Effector memory CD8-positive, alpha-beta T cell (primary cell): ENCODE measurements around the gene IER5.

Source experiments
- ATAC-seq: fragments of 150-1000 bp; cut with Tn5 transposase; replicated peaks from 2 replicates; pipeline ENCODE4 v1.10.0; 2021; ENCODE audit warnings: mild to moderate bottlenecking, moderate library complexity
- DNase-seq, 3 experiments: peaks; one replicate each; pipeline ENCODE4 v3.0.0; 2021
- H3K27ac Mint-ChIP-seq, 2 donors: one replicate each; pipeline ENCODE4 v1.8.0; 2022; ENCODE audit warnings: mild to moderate bottlenecking in 2 of 2, mixed read lengths in 2 of 2, moderate library complexity in 2 of 2
- H3K27me3 Mint-ChIP-seq, 2 donors: one replicate each; pipeline ENCODE4 v1.8.0; 2022; ENCODE audit warnings: mixed read lengths in 2 of 2
- H3K36me3 Mint-ChIP-seq: one replicate; pipeline ENCODE4 v1.8.0; 2022; ENCODE audit warnings: mild to moderate bottlenecking, moderate library complexity, mixed read lengths; ENCODE audit not compliant: insufficient read depth
- H3K4me1 Mint-ChIP-seq, 2 donors: one replicate each; pipeline ENCODE4 v1.8.0; 2022; ENCODE audit warnings: low read depth in 2 of 2, mixed read lengths in 2 of 2
- H3K4me3 Mint-ChIP-seq, 2 donors: one replicate each; pipeline ENCODE4 v1.8.0; 2022; ENCODE audit warnings: mild to moderate bottlenecking in 2 of 2, mixed read lengths in 2 of 2, moderate library complexity in 2 of 2
- H3K9me3 Mint-ChIP-seq, 2 donors: one replicate each; pipeline ENCODE4 v1.8.0; 2022; ENCODE audit warnings: mixed read lengths in 2 of 2

IER5 gene

DNA sequence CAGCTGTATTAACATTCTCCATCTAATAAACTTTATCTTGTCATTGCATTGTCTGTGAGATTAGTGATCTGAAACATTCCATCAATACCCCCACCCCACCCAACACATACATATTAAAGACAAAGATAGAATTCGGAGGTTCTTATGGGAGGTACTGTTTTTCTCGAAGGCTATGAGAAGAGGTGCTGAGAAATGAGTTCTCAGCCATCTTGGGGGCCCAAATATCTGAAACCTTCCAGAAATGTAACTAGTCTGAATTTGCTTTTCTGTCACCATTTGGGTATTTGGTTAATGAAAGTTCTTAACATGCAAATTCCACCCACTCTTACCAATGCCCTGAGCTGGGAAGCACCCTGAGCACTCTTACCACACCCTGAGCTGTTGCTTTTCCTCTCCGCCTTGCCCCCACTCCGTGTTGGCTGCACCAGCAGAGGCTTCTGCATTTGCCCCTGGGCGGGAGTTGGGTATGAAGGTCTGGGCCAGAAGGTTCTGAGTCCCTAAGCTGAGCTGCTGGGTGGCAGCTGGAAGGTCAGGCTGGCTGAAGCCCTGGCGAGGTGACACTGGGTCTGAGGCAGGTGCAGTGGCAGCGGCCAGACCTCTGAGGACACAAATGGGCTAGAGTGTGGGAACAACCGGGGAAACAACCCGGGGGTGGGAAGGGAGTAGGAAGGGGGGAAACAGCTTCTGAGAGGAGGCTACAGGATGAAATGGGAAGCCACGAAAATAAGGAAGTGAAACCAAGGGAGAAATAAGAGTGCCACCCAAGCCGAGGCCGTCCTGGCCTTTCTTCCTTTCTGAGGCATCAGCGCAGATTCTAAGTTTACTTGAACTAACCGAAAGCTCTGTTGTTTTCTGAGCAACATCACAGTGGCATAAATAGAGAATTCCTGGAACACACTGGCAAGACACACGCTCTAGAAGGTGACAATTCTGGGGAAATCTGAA is 26.3 kb upstream of the IER5 start:
- Mint-ChIP-seq H3K4me3 (peak overlapping the region; percentile 65 to 90), H3K27ac (peak overlapping the region; percentile 95 to 98), H3K9me3 (peaks cover 3 to 10% of the 10 kb centered on the region in 2 donors), H3K4me1 (peaks cover 19 to 22% of the 10 kb centered on the region in 2 donors), H3K27me3 (no peaks in the 10 kb centered on the region), H3K36me3 (peaks cover 5% of the 10 kb centered on the region)
- DNase-seq, result peak in 1 of 3 experiments; percentile 10
- peak; percentile 66 for ATAC-seq

DNA sequence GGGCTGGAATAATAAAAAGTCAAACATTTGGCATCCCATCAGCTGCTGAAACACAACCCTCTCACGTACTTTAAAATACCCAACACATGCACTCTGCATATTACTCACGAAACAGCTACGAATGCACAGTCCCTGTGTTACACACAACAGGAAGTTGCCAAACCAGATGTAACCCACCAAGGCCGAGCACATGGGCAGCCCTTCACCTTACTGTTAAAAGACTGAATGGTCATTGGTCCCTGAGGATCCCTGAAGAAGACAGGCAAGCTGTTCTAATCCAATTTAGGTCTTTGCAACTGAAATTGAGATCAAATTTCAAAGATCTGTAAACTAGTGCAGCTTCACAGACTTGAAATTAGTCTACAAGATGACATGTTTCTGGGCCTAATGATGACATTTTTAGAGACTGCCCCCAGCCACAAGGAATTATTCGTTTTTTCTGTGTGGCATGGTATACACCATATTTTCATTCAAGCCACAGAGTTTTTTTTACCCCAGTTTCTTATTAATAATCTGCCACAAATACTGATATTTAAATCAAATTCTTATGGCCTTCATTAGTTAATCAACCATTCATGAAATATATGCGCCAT is 25.6 kb upstream of the IER5 start:
- H3K4me1 Mint-ChIP-seq, result peaks cover 19% of the 10 kb centered on the region in 2 donors
- ATAC-seq (peak; percentile 94), DNase-seq (peak in 2 of 3 experiments; percentile 20 to 21)
- peaks cover 3 to 10% of the 10 kb centered on the region in 2 donors for H3K9me3 Mint-ChIP-seq
- H3K36me3 Mint-ChIP-seq, result peaks cover 5% of the 10 kb centered on the region
- H3K27ac Mint-ChIP-seq, result peak overlapping the region; percentile 95 to 98
- peak overlapping the region; percentile 65 to 90 for H3K4me3 Mint-ChIP-seq
- no peaks in the 10 kb centered on the region for H3K27me3 Mint-ChIP-seq

DNA sequence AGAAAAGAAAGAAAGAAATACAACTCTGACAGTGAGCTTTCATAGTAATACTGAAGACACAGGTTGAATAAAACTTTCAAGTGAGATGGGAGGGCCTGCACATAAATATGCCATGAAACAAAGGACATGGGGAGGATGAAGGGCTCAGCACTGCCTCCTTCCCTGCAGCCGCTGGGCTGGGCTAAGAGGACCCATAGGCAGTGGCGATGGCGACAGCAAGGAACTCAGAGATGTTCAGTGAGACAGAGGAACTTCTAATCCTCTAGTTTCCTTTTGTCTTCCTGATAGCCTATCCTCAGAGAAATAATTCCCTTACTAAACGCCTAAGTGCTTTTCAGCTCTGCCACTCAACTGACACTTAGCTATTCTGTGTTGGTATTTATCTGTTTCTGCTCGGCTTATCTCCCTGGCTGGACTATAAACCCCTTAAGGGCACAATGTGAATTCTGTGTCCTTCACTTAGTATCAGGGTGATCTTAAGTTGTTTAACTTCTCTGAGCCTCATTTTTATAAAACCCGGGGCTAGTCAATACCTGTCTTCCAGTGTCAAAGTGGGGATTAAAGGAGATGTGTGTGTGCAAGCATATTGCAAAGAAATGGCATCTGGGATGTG is 24.4 kb upstream of the IER5 start:
- Mint-ChIP-seq H3K4me3 (no peak overlapping the region), H3K27ac (no peak overlapping the region), H3K9me3 (peaks cover 1 to 6% of the 10 kb centered on the region in 2 donors), H3K4me1 (peaks cover 19% of the 10 kb centered on the region in 2 donors), H3K36me3 (peaks cover 2% of the 10 kb centered on the region), H3K27me3 (no peaks in the 10 kb centered on the region)
- ATAC-seq (no peak), DNase-seq (no peak)

DNA sequence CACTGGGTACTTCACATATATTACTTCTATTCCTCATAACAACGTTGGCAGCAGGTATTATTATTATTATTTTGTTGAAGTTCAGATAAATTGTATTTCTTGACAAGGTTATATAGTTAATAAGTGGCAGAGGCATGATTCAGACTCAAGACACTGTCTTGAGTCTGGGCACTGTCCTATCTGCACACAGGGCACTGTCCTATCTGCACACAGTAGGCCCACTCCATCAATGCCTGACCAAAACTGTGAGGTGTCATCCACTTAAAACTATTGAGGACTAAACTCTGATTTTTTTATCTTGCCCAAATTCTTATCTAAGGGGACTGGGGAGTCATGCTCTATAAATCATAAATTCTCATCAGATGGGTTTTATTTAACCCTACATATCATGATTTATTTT is 23.8 kb upstream of the IER5 start:
- H3K9me3 Mint-ChIP-seq, result peaks cover 0 to under 1% of the 10 kb centered on the region in 2 donors
- no peaks in the 10 kb centered on the region for H3K36me3 Mint-ChIP-seq
- no peak for DNase-seq
- H3K27ac Mint-ChIP-seq, result no peak overlapping the region
- H3K4me3 Mint-ChIP-seq, result no peak overlapping the region
- ATAC-seq, result no peak
- peaks cover 19% of the 10 kb centered on the region in 2 donors for H3K4me1 Mint-ChIP-seq
- no peaks in the 10 kb centered on the region for H3K27me3 Mint-ChIP-seq

DNA sequence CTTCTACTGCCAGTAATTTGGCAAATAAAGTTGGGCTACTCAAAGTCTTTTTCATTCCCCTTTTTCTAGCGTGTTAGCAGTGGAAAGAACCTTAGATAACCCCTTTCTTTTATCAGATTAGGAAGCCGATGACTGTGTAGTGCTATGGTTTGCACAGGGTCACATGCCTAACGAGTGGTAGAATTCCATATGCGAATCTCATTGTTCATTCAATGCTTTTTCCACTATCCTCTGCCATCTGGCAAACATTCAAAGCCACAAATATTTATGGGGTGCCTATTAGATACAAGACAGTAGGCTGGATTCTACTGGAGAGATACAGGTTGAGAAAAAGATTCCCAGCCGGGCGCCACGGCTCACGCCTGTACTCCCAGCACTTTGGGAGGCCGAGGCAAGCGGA is 14.9 kb upstream of the IER5 start:
- H3K4me1 Mint-ChIP-seq, result no peaks in the 10 kb centered on the region
- DNase-seq (no peak), ATAC-seq (no peak)
- H3K27me3 Mint-ChIP-seq, result peaks cover 35 to 38% of the 10 kb centered on the region in 2 donors
- H3K9me3 Mint-ChIP-seq, result peaks cover 0 to 2% of the 10 kb centered on the region in 2 donors
- no peaks in the 10 kb centered on the region for H3K36me3 Mint-ChIP-seq
- H3K27ac Mint-ChIP-seq, result no peak overlapping the region
- H3K4me3 Mint-ChIP-seq, result no peak overlapping the region

DNA sequence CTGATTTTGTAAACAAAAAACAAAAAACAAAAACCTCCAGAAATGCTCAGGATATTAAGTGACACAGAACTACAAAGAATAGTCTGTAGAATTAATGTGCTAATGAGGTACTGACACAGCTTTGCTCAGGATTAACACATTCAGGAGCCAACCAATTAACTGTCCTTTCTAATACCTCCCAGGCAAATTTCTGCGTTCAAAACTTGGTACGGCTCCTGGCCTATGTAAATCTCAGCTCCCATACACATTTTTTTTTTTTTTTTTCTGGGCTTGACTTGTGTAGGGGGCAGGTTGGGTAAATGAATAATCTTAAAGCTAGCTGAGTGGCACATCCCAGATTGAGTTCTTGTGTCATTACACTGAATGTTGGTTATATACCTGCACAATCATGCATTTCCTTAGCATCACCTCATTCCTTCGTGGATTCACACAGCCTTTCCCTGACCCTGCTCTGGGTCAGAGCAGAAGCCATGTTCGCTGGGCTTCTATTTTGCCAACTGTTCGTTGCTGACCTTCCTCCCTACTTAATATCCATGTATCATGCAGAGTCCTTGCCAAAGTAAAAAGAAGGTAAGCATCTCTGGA is 12.6 kb upstream of the IER5 start:
- H3K36me3 Mint-ChIP-seq, result no peaks in the 10 kb centered on the region
- ATAC-seq (no peak), DNase-seq (no peak)
- peaks cover 44 to 50% of the 10 kb centered on the region in 2 donors for H3K27me3 Mint-ChIP-seq
- H3K9me3 Mint-ChIP-seq, result peaks cover 0 to 2% of the 10 kb centered on the region in 2 donors
- H3K4me1 Mint-ChIP-seq, result no peaks in the 10 kb centered on the region
- H3K27ac Mint-ChIP-seq, result no peak overlapping the region
- no peak overlapping the region for H3K4me3 Mint-ChIP-seq

DNA sequence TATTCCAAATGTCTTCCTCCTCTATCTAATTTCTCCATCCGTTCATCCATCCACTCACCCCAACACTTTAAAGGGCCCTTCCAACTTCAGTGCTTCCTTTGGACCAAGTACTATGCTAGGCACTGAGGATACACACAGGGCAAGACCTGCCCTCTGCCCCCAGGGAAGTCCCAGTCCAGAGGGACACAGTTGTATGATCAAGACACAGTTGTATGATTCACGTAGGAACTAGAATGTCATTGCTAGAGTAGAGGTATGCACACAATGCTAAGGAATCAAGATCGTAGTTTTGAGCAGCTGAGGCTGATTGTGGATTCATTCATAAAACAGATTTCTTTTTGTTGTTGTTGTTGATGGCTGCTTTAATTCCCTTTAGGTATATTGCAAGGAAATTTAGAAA is 11.6 kb upstream of the IER5 start:
- H3K27me3 Mint-ChIP-seq, result peaks cover 44 to 50% of the 10 kb centered on the region in 2 donors
- no peak overlapping the region for H3K4me3 Mint-ChIP-seq
- no peaks in the 10 kb centered on the region for H3K4me1 Mint-ChIP-seq
- H3K27ac Mint-ChIP-seq, result peak overlapping the region in 1 of 2 donors; percentile 29
- no peaks in the 10 kb centered on the region for H3K36me3 Mint-ChIP-seq
- DNase-seq (no peak), ATAC-seq (no peak)
- peaks cover 0 to 2% of the 10 kb centered on the region in 2 donors for H3K9me3 Mint-ChIP-seq

DNA sequence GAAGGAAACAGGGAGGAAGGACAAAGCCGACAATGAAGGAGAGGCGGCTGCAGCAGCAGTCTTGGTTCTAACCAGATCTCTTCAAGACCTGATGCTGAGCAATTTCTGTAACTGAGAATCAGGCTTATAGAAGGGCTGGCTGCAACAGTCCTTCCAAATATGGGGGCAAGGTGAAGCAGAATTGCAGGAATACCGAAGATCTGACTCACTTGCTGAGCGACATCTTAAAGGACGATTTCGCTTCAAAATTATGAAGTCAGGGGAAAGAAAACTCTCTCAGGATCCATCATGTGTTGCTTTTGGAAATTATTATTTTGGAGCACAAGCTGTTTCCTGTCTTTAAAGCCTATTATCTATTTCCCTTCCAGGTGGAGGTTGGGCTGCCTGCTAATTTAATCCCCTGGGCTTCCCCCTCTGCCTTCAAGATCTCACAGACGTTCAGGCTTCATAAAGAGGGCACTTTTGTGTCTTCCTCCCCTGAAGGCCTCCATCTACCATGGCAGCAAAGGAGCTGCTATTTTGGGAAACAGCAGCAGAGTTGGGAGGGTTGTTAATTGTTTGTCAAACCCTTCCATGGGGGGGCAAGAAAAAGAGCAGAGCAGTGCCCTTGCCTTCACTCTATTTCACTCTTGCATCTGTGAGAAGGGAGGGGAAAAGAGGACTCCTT is 10.8 kb upstream of the IER5 start:
- Mint-ChIP-seq H3K4me1 (no peaks in the 10 kb centered on the region), H3K27ac (peak overlapping the region in 1 of 2 donors; percentile 29), H3K27me3 (peaks cover 44 to 50% of the 10 kb centered on the region in 2 donors), H3K4me3 (no peak overlapping the region), H3K9me3 (peaks cover 0 to 2% of the 10 kb centered on the region in 2 donors), H3K36me3 (no peaks in the 10 kb centered on the region)
- DNase-seq, result no peak
- no peak for ATAC-seq

DNA sequence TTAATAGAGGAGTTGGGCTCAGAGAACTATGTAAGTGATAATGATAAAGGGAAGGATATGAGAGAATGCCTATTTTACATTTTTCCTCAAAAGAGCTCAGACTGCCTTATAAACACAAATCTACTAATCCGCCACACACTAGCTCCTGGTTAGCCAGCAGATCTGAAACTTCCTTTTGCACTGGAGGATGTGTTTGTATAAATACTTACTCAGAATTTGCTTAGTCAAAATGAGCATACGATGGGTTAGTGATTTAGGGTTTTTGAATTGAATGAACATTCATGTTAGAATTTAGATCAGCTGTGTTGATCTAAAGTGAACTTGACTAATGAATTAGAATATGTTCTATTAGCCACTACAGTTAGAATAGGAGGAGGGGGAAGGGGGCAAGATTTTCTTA is 9.1 kb upstream of the IER5 start:
- H3K27ac Mint-ChIP-seq, result no peak overlapping the region
- peaks cover 0 to 2% of the 10 kb centered on the region in 2 donors for H3K4me1 Mint-ChIP-seq
- peaks cover 0 to 2% of the 10 kb centered on the region in 2 donors for H3K9me3 Mint-ChIP-seq
- DNase-seq (no peak), ATAC-seq (no peak)
- peaks cover 44 to 48% of the 10 kb centered on the region in 2 donors for H3K27me3 Mint-ChIP-seq
- H3K36me3 Mint-ChIP-seq, result no peaks in the 10 kb centered on the region
- H3K4me3 Mint-ChIP-seq, result no peak overlapping the region

DNA sequence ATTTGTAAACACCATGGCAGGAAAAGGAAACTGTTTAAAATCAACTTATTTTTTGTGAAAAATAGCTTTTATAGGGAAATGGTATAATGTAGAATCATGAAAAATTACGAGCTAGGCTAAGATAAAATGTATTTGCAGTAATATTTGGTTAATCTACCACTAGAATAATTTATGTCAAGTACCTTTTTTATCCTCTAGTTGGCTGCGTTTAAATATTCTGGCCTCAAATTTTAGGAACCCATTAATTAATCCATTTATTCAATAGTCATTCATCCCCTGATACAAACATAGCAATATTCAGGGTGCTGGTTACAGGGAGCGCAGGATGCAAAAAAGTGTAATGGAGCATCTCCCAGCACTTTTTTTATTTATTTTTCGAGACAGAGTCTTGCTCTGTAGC is 8.6 kb upstream of the IER5 start:
- H3K4me3 Mint-ChIP-seq, result no peak overlapping the region
- H3K36me3 Mint-ChIP-seq, result no peaks in the 10 kb centered on the region
- H3K4me1 Mint-ChIP-seq, result peaks cover 0 to 5% of the 10 kb centered on the region in 2 donors
- no peaks in the 10 kb centered on the region for H3K9me3 Mint-ChIP-seq
- DNase-seq, result no peak
- peaks cover 39 to 43% of the 10 kb centered on the region in 2 donors for H3K27me3 Mint-ChIP-seq
- ATAC-seq, result no peak
- H3K27ac Mint-ChIP-seq, result no peak overlapping the region

DNA sequence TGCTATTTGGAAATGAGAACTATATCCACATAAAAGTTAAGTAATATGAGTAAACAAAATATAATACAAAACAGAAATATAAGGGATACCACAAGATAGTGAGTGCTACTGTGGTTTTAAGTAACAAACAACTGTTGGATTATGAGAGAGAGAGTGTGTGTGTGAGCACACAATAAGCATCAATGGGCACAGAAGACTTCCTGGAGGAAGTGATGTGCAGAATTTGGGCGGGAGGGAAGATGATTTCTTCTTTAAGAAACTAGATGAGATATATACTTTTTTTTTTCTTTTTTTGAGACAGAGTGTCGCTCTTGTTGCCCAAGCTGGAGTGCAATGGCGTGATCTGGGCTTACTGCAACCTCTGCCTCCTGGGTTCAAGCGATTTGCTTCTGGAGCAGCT is 7.9 kb upstream of the IER5 start:
- DNase-seq, result no peak
- H3K27me3 Mint-ChIP-seq, result peaks cover 37 to 40% of the 10 kb centered on the region in 2 donors
- H3K36me3 Mint-ChIP-seq, result no peaks in the 10 kb centered on the region
- no peak overlapping the region for H3K27ac Mint-ChIP-seq
- H3K9me3 Mint-ChIP-seq, result no peaks in the 10 kb centered on the region
- H3K4me1 Mint-ChIP-seq, result peaks cover 0 to 5% of the 10 kb centered on the region in 2 donors
- no peak for ATAC-seq
- no peak overlapping the region for H3K4me3 Mint-ChIP-seq

DNA sequence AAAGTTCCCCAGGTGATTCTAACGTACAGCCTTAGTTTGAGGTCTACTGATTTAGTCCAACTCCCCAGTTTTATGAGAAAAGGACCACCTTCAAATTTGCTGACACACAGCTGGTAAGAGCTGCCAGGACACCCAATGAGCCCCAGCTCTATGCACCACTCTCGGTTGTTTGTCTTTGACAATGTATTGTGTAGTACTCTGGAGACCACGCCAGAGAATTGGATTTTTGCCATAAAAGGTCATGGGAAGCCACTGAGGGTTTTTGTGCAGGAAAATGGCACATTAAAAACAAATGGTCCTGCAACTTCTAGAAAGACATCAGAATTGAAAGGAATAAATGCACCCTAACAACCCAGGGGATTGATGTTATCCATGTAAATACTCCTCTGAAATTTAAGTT is 7.1 kb upstream of the IER5 start:
- peaks cover 6% of the 10 kb centered on the region for H3K36me3 Mint-ChIP-seq
- H3K9me3 Mint-ChIP-seq, result no peaks in the 10 kb centered on the region
- peaks cover 0 to 5% of the 10 kb centered on the region in 2 donors for H3K4me1 Mint-ChIP-seq
- DNase-seq (no peak), ATAC-seq (no peak)
- no peak overlapping the region for H3K27ac Mint-ChIP-seq
- no peak overlapping the region for H3K4me3 Mint-ChIP-seq
- peaks cover 31 to 33% of the 10 kb centered on the region in 2 donors for H3K27me3 Mint-ChIP-seq
